Islet precursor cell (in vitro differentiated cells): ENCODE measurements around the gene KRT77.

Experiments
- DNase-seq: peaks from one replicate; pipeline ENCODE4 v3.0.0-alpha.2; 2018

KRT77 gene

GRCh38 chr12:52691076-52691840 is 12.1 kb downstream of the KRT77 start:
- DNase-seq = peak; percentile 55

- peak; percentile 46 for DNase-seq
These were observed 12.8 kb downstream of the KRT77 start for GRCh38 chr12:52690351-52691075.

GRCh38 chr12:52689936-52690335 is 13.4 kb downstream of the KRT77 start:
- peak; percentile 45 for DNase-seq

GRCh38 chr12:52689239-52689638 is 14.1 kb downstream of the KRT77 start:
- DNase-seq = no peak

GRCh38 chr12:52688481-52688880 is 14.8 kb downstream of the KRT77 start:
- no peak for DNase-seq

GRCh38 chr12:52687497-52688385 is 15.6 kb downstream of the KRT77 start:
- peak; percentile 50 for DNase-seq

- no peak for DNase-seq
These were observed 16.4 kb downstream of the KRT77 start for GRCh38 chr12:52686756-52687487.

GRCh38 chr12:52686063-52686462 is 17.3 kb downstream of the KRT77 start:
- peak; percentile 50 for DNase-seq

GRCh38 chr12:52685406-52685890 is 17.9 kb downstream of the KRT77 start:
- DNase-seq = peak; percentile 44

- no peak for DNase-seq
These were observed 18.9 kb downstream of the KRT77 start for GRCh38 chr12:52684431-52684830.

- no peak for DNase-seq
These were observed 19.6 kb downstream of the KRT77 start for GRCh38 chr12:52683575-52684300.

GRCh38 chr12:52682938-52683574 is 20.3 kb downstream of the KRT77 start:
- no peak for DNase-seq

- DNase-seq = no peak
These were observed 21.0 kb downstream of the KRT77 start for GRCh38 chr12:52682381-52682660.

- peak; percentile 48 for DNase-seq
These were observed 21.6 kb downstream of the KRT77 start for GRCh38 chr12:52681526-52682380.

GRCh38 chr12:52680363-52680762 is 23.0 kb downstream of the KRT77 start, which contains the start of gene KRT1:
Gene KRT1 (minus strand): TSS chr12:52680407. CDS start chr12:52680348, 59 bp downstream.
- no peak for DNase-seq

GRCh38 chr12:52679875-52680274 is 23.4 kb downstream of the KRT77 start:
- DNase-seq = no peak

GRCh38 chr12:52677671-52678070 is 25.7 kb downstream of the KRT77 start:
- no peak for DNase-seq

GRCh38 chr12:52677126-52677525 is 26.2 kb downstream of the KRT77 start:
- DNase-seq = no peak

- DNase-seq = no peak
These were observed 27.2 kb downstream of the KRT77 start for GRCh38 chr12:52676163-52676562.

GRCh38 chr12:52675301-52675701 is 28.0 kb downstream of the KRT77 start:
- DNase-seq = peak; percentile 48
